GM19455 (cell line): ENCODE measurements around the gene PAQR3.

ENCODE experiments used
- ATAC-seq: cut with Tn5 transposase; IDR thresholded peaks from one replicate; pipeline ENCODE4 v1.9.1; 2021; ENCODE audit not compliant: unreplicated experiment

Gene PAQR3, protein sequence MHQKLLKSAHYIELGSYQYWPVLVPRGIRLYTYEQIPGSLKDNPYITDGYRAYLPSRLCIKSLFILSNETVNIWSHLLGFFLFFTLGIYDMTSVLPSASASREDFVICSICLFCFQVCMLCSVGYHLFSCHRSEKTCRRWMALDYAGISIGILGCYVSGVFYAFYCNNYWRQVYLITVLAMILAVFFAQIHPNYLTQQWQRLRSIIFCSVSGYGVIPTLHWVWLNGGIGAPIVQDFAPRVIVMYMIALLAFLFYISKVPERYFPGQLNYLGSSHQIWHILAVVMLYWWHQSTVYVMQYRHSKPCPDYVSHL

DNA sequence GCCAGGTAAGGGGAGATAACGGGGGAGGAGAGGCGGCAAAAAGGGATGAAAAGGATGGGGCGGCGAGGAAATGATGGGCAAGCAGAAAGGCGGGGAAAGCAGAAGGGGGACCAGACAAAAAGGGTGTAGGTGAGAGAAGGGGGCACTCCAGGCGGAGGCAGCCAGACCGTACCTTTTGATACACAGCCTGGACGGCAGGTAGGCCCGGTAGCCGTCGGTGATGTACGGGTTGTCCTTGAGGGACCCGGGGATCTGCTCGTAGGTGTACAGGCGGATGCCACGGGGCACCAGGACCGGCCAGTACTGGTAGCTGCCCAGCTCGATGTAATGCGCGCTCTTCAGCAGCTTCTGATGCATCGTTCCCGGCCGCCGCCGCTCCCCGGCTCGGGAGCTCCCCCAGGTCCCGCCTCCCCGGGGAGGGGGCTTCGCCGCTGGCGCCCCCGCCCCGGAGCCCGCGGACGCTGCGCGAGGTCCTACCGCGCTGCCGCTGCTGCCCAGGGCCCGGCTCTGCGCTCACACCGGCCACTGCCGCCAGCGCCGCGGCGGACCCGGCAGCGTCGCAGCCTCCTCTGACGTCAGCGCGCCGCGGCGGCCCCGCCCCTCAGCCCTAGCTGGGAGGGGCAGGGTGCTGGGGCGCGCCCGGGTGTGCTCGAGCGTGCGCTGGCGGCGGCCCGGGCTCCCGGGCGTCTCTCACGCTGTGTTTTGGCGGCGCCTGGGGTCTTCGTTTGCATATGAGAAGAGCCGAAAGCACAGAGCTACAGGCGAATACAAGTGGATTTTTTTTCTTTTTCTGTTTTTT lies at the start of gene PAQR3:
Gene PAQR3, minus strand, starts transcription at position 571 of the 799 bp plus-strand sequence. Its CDS starts 214 bp downstream, at position 357.
- ATAC-seq: peak; percentile 97

DNA sequence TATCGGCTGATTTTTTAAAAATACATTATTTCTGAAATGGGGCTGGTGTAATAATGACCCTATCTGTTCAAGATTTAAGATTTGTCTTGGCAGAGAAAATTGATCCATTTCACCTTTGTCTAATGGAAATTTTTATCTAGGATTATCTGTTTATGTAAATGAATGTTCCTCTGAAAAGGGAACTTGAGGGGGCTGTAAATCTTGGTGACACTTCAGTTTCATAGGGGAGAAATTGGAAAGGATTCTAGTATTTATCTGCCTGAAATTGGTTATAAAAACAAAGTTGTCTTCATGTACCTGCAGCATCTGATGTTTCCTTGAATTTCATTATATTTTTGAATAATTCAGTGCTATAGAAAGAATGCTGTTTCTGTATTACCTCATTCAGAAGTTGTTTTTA lies 48.4 kb upstream of the PAQR3 start:
- ATAC-seq: no peak

DNA sequence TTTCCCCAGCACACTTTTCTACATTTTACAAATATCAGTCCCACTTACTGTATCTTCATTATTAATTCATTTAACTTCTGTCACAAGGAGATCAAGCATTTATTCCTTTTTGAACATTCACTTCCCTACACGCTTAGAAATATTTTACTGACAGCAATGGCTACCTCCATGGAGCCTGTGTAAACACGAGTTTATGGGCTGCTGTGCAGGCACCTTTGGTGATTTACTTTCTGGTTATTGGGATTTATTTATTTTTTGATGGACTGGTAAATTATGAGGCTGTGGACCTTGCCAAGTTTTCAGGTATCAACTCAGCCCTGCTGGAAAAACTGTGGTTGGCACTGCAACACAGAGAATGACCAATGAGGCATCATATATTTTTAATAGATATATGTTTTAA lies 45.4 kb upstream of the PAQR3 start:
- ATAC-seq: no peak

DNA sequence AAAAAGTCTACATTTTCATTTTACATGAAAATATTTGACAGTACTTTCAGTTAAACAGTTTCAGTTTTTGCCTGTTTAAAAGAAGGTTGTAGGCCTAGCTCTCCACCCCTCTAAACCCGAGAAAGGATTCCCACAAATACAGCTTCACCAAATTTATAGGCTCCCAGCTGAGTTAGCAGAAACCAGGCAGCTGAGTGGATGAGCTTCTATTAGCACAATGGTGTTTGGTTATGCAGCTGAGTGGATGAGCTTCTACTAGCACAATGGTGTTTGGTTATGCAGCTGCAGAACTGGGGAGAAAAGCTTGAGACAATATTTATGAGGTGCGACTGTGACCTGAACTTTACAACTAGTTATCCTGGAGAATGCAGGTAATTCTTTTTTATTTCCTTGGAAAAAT lies 36.6 kb upstream of the PAQR3 start:
- ATAC-seq: no peak

DNA sequence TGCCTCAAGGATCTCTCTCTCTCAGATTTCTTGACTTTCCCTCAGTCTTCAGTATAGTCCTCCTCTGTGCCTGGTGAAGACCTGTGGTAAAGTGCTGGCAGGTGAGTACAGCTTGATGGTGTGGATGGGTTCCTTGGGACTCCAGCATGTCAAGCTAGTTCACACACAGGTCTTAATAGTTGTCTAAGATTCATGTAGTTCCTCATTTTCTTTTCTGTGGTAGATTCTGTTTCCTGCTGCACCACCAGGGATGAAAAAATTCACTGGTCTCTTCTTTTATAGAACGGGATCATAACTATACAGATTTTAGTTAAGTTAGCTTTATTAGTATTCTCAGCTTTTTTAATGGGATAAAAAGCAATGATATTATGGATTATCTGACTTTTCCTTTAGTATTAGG lies 32.5 kb upstream of the PAQR3 start:
- no peak for ATAC-seq

DNA sequence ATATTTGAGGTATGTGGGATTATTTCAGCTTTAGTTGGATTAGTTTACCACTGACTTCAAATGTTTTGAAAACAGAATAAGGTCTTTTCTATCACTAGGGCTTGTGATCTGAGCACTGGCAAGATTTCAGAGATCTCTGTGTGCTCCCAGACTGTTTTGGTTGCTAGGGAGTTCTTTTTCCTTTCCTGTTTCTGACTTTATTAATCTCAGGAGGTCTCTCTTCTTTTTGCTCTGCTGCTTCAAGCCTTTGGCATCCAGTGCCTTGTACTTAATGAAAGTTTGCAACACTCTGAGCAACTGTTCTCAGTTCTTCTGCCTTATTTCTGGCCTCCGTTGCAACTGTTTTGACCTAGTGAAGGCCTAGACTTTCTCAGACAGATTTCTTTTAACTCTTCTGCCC lies 32.1 kb upstream of the PAQR3 start:
- ATAC-seq: no peak

DNA sequence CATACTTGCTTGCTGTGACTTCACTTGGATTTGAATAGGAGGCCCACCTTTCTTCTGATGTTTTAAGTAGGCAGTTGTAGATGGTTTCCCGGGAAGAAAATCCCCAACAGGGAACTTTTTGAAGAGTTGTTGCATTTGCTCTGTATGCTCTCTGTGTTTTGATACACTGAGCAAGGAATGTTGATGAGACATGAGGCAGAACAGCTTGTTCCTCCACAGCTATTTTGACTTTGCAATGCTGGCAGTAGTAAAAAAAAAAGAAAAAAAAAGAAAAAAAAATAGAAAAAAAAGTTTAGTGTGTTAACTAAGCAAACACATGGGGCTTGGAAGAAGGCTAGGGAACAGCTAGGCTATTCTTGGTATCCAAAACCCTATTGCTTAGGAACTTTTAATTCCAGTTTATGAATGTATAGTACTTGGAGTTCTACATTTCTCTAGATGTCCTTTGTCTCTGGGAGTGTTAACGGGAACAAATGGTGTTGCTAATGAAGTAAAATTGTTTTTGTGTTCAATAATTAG lies 23.4 kb upstream of the PAQR3 start:
- no peak for ATAC-seq

DNA sequence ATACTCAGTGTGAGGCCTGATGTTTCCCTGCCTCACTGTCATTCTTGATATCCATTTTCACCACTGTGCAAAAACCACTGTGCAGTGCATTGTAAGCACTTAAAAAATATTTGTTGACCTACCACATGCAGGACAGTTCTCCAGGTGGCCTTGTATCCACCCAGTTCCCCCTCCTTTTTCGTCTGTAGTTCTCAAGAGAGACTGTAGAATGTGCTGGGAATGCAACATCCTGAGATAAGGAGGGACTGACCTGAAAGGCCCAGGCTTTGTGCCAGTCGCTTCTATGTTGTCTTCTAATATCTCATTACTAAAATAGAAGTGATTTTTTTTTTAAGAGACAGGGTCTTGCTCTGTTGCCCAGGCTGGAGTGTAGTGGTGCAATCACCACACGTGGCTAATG lies 21.7 kb upstream of the PAQR3 start:
- no peak for ATAC-seq

DNA sequence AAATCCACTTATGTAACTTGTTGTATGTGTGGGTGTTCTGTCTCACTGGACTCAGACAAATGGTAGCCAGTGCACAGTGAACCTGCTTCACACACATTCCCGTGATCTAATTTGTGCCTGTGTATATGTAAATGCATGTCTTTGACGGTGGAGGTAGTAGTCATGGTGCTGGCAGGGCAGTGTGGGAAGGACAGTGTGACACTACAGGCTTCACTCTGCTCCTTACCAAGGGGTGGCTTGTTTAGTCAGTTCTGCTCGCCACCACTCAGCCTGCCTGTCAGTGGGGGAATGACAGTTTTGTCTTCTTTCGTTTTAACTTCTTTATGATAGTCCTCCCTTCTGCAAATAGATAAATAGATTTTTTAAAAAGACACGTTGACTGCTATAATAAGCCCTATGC lies 17.7 kb upstream of the PAQR3 start:
- ATAC-seq: no peak

DNA sequence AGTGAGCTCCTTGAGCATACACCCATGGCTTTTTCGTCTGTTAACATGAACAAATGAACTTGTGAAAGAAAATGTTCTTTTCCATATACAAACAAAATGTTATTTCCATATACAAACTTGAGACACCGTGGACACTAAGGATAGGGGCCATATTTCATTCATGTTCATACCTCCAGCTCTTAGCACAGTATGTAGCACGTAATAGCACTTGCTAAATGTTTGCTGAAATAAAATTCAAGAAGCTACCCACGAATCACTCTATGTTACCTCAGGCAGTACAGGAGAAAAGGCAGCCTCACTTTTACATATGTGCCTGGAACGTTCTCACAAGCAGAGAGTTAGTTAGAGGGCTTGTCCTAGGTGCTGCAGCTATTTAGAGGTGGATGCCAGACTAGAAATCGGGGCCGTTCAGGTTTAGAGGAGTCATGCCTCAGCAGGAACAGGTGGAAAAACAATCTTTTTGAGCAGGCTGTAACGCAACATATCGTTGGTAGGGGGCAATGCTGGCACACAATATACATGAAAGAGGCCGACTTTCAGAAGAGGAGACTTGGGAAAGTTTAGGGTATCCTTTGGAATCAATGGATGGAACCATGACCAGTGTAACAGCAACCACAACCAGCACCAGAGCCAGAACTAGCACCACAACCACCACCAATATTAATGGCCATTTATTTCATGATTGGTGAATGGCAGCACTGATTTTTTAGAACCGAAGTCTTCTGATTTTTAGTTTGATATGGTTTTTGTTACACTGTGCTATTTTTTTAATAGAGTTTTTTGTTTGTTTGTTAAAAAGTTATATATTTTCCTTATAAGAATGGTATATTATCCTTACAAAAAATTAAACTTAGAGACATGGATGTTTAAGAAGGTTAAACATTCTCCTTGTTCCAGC lies 14.8 kb upstream of the PAQR3 start:
- ATAC-seq: no peak

DNA sequence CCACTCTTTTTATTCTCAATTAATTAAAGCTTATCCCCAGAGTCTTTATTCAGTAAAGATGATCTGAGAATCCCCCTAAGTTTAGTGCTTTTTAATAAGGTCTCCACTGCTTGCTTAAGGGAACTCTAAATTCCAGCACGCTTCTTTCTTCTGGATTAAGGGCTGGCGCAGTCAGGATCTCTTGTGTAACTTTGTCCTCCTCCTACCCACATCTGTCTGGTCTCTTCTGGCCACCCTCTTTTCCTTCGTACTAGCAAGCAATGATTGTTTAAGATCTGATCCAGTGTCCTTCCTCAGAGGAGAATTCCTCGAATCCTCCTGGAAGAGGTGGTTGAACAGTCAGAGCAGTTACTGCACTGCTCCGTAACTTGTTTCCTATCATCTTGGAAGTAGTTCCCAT lies 14.0 kb upstream of the PAQR3 start:
- no peak for ATAC-seq

DNA sequence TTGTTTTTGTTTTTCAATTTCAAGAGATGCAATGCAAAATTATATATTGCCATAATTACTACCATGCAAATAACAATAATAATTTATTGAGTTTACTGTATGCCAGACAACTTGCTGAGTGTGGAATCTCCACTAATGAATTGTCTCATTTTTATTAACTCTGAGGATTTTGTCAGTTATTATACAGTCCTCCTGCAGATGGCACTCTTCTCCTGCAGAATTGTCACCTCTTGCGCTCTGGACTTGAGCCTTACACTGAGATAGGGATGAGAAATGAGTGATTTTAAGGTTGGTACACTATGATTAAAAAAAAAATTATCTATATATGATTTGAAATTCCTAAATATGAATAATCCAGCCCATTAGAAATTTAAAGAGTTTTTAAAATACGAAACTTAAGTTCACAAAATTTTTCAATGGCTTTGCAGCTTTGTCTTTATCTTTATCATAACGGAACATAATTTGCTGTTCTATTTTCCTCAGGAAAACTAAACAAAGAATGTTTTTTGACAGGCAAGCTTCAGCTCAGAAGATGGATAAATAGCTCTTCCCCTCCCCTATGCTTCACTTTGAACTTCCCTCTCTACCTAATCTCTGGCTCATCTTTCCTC lies 12.7 kb upstream of the PAQR3 start:
- ATAC-seq: no peak

DNA sequence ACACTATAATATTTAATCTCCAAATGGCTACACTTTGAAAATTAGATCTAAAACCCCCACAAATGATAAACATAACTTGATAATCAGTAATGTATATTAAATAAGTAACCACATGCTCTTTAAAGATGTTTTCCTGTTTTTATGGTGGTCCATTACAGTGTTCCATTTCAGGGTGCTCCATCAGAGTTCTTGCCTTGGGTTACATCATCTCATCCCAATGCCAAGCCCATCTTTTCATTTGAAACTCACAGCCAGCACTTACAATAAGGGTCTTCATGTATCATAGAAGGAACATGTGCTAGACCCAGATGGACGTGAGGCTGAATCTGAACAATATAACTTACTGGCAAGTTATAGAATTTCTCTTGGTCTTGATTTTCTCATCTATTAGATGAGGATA lies 10.5 kb upstream of the PAQR3 start:
- no peak for ATAC-seq

DNA sequence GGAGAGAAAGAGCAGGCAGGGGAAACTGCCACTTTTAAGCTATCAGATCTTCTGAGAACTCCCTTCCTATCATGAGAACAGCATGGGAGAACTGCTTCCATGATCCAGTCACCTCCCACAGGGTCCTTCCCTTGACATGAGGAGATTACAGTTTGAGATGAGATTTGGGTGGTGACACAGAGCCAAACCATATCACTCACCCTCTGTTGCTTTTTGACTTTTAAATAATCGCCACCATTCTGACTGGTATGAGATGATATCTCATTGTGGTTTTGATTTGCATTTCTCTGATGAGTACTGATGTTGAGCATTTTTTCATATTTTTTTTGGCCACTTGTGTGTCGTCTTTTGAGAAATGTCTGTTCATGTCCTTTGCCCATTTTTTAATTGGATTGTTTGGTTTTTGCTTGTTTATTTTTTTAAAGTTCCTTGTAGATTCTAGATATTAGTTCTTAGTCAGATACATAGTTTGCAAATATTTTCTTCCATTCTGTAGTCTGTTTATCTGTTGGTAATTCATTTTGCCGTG lies 6.5 kb upstream of the PAQR3 start:
- ATAC-seq: no peak

DNA sequence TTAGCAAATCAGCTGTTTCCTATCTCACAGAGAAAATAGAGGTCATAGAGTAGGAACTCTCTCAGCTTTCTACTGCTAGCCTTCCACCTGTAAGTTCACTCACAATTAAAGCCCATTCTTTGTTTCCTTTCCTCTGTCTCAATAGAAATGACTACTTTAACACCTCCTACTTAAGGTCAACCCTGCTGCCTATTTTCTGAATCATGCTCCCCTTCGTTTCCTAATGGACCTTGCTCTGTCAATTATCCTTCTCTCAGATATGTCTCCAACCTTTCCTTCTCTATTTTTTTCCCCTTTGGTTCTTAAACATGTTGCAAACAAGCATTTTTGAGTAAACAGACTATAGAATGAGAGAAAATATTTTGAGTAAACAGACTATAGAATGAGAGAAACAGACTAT lies 5.1 kb upstream of the PAQR3 start:
- ATAC-seq: no peak

DNA sequence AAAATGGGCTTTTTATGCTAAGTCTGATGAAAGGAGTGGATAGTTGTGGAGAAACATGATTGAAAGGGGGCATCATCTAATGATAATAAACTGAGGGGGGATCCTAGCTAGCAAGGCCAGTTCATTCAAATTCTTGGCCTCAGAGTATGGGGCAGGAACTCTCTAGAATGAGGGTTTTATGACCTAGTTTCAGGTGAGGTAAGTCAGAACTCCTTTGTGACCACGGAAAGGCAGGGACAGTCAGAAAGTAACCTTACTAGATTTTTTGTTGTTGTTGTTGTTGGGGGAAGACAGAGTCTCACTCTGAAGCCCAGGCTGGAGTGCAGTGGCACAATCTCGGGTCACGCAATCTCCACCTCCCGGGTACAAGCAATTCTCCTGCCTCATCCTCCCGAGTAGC lies 1.5 kb upstream of the PAQR3 start:
- ATAC-seq: no peak

DNA sequence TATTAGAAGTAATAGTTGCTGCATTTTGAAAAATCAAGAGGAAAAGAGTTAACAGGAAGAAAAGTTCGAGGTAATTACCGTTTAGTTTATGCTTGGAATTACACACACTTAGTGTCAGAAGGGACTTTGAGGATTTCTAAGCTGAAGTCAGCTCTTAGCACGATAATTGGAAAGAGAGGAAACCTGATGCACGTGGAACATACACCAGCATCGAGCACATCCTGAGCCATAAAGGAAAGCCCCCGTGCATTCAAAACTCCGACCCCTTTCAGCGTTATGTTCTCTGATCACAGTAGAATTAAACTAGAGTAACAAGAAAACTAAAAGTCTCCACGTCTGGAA lies 400 bp upstream of the PAQR3 start:
- peak; percentile 22 for ATAC-seq

DNA sequence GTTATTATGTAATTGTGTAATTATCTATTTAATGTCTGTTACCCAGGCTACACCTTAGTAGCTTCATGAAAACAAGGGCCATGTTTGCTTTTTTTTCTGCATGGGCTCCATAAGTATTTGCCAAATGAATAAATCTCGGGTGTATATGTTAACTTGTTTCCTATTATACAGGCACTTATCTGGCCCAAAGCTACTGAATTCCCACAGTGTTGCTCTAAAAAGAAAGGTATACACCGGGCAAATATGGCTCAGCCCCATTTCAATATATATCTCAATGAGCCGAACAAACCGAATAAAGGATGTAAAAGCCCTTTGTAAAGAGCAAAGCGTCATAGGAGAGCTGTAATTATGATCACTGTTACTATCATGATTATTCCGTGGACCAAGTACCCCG lies 767 bp downstream of the PAQR3 start:
- no peak for ATAC-seq

DNA sequence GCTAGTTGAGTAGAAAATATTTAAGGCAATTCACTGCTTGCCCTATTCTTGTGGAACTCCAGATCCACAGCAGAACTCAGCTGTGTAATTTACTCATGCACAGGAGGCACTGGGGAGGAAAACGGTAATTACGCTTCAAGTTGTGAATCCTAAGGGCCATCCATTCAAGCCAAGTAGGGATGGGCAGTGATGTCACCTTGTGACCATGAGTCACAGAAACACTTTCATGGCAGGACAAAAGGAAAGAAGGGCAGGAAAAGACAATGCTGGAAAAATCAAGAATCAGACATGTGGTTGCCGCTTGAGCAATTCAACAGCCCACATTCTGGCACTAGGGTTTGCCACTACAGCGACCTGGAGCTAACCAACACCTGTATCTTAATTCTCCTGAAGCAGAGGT lies 1.4 kb downstream of the PAQR3 start:
- ATAC-seq: no peak

DNA sequence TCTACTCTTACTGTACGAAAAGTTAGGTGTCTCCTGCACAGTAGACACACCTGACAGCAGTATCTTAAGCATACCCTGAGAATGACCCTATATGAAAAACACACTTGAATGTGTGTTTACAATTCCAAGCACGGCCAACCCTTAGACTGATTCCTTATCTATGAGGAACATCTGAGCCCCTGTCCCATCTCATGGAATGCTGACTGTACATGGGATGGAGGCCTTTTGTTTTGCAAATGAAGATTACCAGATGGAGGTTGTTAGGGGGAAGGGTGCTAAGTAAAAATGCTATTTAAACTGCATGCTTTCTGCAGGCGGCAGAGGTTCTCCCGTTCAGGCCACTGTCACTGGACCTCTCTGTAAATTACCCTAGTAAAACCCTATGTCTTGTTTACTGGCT lies 2.2 kb downstream of the PAQR3 start:
- ATAC-seq: no peak
